Astrocyte of the spinal cord (primary cell): Measurements from ENCODE around the gene PRKCA.

Experiments used
- DNase-seq: peaks from one replicate; pipeline ENCODE4 v3.0.0; 2011; ENCODE audit warnings: low read depth, low spot score
- H3K4me3 ChIP-seq: 2 replicates; pipeline ENCODE4 v1.5.1; 2011; ENCODE audit warnings: low read depth, mild to moderate bottlenecking, low read length, moderate library complexity
- in situ Hi-C: cut with HindIII; loops from 2 replicates; pipeline ENCODE4 v1.10.0; 2017; ENCODE audit warnings: low sequenced_read_pairs
- TF ChIP-seq, protein P1 (sequence below): IDR thresholded peaks from 2 replicates; pipeline ENCODE4 v1.5.1; 2012; ENCODE audit warnings: low read depth, mild to moderate bottlenecking, low read length, inconsistent platforms

Gene PRKCA

DNA sequence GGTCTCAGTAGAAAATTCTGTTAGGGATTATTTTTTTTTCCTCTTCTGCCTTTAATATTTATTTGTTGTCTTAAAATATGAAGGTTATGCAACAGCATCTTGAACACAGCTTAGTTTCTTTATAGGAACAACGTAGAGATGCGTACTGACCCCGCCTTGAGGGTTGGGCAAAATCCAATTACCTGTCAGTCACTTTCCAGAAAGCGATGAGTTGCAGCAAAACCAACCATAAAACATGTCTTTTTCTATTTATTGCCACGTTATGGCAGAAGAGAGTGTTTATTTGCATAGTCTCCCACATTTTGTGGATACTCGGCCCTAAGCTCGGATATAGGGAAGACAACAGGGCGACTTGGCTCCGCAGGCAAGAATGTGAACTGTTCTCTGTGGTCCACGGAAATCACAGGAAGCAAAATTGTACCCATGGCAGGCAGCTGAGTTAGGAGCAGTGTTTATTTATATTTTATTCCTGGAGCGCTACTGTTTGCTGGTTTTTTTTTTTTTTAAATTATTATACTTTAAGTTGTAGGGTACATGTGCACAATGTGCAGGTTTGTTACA is 488.2 kb downstream of the PRKCA start:
- in situ Hi-C loops: no loop called here
- TF ChIP-seq, protein P1, sequence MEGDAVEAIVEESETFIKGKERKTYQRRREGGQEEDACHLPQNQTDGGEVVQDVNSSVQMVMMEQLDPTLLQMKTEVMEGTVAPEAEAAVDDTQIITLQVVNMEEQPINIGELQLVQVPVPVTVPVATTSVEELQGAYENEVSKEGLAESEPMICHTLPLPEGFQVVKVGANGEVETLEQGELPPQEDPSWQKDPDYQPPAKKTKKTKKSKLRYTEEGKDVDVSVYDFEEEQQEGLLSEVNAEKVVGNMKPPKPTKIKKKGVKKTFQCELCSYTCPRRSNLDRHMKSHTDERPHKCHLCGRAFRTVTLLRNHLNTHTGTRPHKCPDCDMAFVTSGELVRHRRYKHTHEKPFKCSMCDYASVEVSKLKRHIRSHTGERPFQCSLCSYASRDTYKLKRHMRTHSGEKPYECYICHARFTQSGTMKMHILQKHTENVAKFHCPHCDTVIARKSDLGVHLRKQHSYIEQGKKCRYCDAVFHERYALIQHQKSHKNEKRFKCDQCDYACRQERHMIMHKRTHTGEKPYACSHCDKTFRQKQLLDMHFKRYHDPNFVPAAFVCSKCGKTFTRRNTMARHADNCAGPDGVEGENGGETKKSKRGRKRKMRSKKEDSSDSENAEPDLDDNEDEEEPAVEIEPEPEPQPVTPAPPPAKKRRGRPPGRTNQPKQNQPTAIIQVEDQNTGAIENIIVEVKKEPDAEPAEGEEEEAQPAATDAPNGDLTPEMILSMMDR: no peak
- DNase-seq: no peak
- no peak overlapping the region for H3K4me3 ChIP-seq

DNA sequence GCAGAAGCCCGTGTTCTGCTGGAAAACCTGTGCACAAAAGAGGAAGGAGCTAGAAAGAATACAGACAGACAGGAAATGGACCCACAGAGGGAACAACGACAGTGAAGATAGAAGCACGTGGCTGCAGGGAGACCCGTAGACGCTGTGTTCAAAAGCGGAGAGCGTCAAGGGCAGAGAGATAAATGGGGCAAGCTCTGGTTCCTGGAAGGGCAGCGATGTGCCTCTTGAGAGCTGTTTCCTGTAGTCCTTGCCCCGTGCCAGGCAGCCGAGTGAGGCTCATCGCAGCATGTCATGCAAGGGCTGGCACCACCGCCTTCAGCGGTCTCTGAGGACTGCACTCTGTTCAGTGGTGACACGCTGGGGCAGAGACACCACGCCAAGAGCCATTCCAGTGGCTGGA is 488.9 kb downstream of the PRKCA start:
- no peak for DNase-seq
- in situ Hi-C loops: no loop called here

DNA sequence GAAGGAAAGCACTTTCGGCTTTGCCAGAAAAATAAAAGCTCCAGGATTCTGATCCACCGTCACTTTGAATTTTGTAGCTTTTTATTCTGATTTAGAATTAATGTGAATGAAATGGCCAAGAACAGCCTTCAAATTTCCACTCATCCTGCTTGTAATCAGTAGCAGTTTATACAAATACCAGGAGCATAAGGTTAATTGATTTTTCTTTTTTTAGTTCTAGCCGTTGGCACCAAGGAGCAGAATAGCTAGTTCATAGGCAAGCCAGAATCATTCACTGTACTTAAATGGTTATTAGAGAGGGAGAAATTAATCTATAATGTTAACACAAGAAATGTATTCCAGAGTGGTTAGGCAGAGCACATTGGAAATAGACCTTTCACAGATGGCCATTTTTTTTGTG is 491.4 kb downstream of the PRKCA start:
- no peak overlapping the region for H3K4me3 ChIP-seq
- TF ChIP-seq, protein P1: no peak
- in situ Hi-C loops: no loop called here

More for the DNA sequence above, 488.9 kb downstream of the PRKCA start:
- TF ChIP-seq, protein P1: no peak
- H3K4me3 ChIP-seq: no peak overlapping the region

DNA sequence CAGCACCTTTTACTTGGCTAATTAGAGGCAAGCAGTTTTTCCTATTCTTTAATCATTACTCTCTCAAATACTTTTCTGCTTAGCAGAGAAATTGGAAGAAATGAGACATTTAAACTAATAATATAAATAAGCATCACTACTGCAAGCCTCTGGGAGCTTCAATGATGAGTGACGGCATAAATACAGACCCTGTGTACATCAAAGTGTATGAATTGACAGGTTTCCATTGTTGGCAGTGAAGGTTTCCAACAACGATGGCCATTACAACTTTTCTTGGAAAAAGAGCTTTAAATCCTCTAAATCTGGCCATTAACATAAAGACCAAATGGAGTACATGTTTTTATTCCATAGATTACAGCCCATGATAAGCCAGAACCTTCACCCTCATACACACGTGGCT is 493.1 kb downstream of the PRKCA start:
- no peak for DNase-seq
- no peak overlapping the region for H3K4me3 ChIP-seq
- in situ Hi-C loops: no loop called here
- TF ChIP-seq, protein P1: no peak

More for the DNA sequence above, 491.4 kb downstream of the PRKCA start:
- no peak for DNase-seq

DNA sequence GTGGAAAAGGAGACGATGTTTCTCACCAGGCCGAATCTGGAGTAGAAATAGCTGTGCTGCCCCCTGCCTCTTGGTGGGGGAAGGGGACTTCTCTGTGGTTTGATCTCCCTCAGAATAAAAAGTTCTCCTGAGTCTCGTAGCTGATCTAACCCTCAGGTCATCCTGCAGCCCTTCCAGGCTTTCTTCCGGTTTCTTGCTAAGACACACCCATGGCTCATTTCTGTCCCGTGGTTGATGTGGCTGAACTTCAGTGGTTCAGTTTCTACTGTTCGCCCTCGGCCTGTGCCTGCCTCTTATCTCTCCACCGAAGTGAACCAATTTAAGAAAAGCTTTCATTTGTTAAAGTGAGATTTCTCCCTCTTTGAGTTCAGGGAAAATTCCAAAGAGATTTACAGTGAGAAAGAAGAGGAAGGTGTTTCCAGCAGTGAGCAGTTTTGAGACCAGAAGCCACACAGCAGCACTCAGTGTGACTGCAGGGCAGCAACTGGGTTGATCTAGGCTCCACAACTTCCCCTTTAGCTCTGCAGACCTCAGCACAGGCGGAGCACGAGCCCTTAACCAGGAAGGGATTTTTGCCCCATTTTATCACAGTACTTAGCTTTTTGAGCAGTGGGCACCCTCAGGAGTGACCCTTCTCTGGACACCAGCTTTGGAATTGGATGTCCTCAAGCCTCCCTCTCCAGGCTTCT is 497.6 kb downstream of the PRKCA start:
- in situ Hi-C loops: no loop called here
- no peak overlapping the region for H3K4me3 ChIP-seq
- TF ChIP-seq, protein P1: no peak
- no peak for DNase-seq

DNA sequence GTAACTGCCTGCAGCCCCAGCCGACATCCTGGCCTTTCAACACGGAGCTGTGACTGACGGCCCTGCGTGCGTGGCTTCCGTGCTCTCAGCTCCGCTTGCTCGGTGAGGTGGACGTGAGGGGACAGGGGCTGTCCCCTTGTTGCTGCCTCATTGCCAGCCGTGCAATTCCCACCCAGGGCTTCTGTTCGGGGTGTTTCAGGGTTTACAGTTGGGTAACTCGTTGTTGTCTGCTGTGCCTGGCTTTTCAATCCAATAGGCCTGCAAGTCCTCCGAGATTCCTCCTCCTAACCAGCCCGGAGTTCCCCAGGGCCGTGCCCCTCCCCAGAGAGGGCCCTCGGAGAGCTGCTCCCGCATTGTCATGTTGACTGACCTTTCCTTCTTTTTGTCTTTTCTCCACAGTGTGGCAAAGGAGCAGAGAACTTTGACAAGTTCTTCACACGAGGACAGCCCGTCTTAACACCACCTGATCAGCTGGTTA is 501.1 kb downstream of the PRKCA start:
- in situ Hi-C loops: no loop called here
- DNase-seq: no peak
- no peak overlapping the region for H3K4me3 ChIP-seq
- TF ChIP-seq, protein P1: no peak
